Neutrophil (primary cell): ENCODE data around the gene CASKIN2.

Experiments used
- H3K27ac ChIP-seq: fragments of 200-600 bp; sonication (generic); 2 replicates; pipeline ENCODE4 v1.5.1; 2016; ENCODE audit warnings: mild to moderate bottlenecking, moderate library complexity
- H3K27me3 ChIP-seq: fragments of 200-600 bp; sonication (generic); 2 replicates; pipeline ENCODE4 v1.6.0; 2016; ENCODE audit warnings: mild to moderate bottlenecking
- H3K36me3 ChIP-seq: fragments of 200-600 bp; sonication (generic); 2 replicates; pipeline ENCODE4 v1.5.1; 2017
- H3K4me1 ChIP-seq, 2 experiments: fragments of 200-600 bp in 1 of 2; sonication (generic) in 1 of 2; 1 replicate in 1 of 2; 2 replicates in 1 of 2; pipeline versions ENCODE4 v1.5.1 to v1.6.1; 2013 to 2016; ENCODE audit warnings: low read depth in 1 of 2, low read length in 1 of 2, mild to moderate bottlenecking in 1 of 2, moderate library complexity in 1 of 2; ENCODE audit not compliant: control insufficient read depth in 1 of 2, insufficient read depth in 1 of 2
- H3K4me3 ChIP-seq, 2 experiments: fragments of 200-600 bp in 1 of 2; sonication (generic) in 1 of 2; 1 replicate in 1 of 2; 2 replicates in 1 of 2; pipeline ENCODE4 v1.5.1; 2013 to 2016; ENCODE audit warnings: low read depth in 1 of 2, low read length in 1 of 2, mild to moderate bottlenecking in 1 of 2, moderate library complexity in 1 of 2
- H3K9me3 ChIP-seq: fragments of 200-600 bp; sonication (generic); 2 replicates; pipeline ENCODE4 v1.5.1; 2016
- TF ChIP-seq, protein P1 (sequence below): fragments of 200-600 bp; sonication (generic); IDR thresholded peaks from 2 replicates; pipeline ENCODE4 v1.5.1; 2016; ENCODE audit warnings: antibody characterized with exemption

Gene CASKIN2

DNA sequence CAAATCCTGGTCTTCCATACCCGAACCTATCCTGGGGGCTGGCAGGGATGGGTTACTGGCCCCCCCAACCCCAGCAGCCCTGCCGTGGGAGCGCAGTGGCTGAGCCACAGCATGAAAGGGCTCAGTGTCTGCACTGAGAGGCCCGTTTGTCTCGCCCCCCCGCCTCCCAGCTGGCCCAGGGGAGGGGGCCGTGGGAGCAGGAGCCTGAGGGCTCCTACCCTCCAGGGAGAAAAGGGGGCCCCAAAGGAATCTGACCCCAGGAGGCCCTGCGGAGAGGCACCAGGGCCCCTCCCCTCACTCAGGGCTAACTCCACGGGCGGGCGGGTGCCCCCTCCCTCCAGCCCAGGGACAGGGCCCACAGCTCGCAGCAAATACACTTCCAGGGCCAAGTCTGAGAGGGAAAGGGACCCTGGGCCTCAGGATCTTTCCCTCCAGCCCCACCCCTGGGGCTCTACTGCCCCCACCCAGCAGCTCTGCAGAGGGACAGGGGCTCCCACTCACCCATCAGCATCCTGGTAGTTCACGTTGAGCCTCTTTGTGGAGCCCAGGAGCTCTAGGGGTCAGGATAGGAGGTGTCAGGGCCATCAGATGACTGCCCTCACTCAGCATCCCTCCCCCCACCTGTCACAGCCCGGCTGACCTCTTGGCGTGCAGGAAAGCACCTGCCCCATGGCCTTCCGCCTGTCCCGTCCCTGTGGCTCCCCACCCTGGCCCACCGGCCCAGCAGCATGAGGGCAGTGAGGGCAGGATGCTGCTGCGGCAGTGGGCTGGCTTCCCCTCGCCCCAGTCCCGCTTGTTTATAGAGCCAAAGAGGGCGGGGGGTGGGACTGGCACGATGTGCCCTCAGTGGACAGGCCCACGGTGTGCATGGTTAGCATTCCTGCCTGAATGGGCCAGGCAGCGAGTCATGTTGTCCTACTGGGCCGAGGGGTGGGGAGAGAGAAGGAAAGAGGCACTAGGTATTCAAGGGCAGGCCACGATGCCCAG lies 7.3 kb downstream of the CASKIN2 start:
- H3K36me3 ChIP-seq, result no peaks in the 10 kb centered on the region
- H3K27me3 ChIP-seq, result peaks cover 12% of the 10 kb centered on the region
- H3K9me3 ChIP-seq, result no peaks in the 10 kb centered on the region
- TF ChIP-seq, protein P1, sequence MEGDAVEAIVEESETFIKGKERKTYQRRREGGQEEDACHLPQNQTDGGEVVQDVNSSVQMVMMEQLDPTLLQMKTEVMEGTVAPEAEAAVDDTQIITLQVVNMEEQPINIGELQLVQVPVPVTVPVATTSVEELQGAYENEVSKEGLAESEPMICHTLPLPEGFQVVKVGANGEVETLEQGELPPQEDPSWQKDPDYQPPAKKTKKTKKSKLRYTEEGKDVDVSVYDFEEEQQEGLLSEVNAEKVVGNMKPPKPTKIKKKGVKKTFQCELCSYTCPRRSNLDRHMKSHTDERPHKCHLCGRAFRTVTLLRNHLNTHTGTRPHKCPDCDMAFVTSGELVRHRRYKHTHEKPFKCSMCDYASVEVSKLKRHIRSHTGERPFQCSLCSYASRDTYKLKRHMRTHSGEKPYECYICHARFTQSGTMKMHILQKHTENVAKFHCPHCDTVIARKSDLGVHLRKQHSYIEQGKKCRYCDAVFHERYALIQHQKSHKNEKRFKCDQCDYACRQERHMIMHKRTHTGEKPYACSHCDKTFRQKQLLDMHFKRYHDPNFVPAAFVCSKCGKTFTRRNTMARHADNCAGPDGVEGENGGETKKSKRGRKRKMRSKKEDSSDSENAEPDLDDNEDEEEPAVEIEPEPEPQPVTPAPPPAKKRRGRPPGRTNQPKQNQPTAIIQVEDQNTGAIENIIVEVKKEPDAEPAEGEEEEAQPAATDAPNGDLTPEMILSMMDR, result no peak
- no peaks in the 10 kb centered on the region for H3K4me1 ChIP-seq
- H3K27ac ChIP-seq, result no peak overlapping the region
- H3K4me3 ChIP-seq, result no peak overlapping the region

- TF ChIP-seq, protein P1, result no peak
- H3K27ac ChIP-seq, result no peak overlapping the region
- no peak overlapping the region for H3K4me3 ChIP-seq
- peaks cover 3% of the 10 kb centered on the region for H3K27me3 ChIP-seq
- no peaks in the 10 kb centered on the region for H3K9me3 ChIP-seq
- no peaks in the 10 kb centered on the region for H3K4me1 ChIP-seq
- no peaks in the 10 kb centered on the region for H3K36me3 ChIP-seq
Observed at GRCh38 chr17:75506888-75507287, 8.4 kb downstream of the CASKIN2 start.

- Histone ChIP-seq H3K27me3 (no peaks in the 10 kb centered on the region), H3K4me1 (no peaks in the 10 kb centered on the region), H3K27ac (no peak overlapping the region), H3K9me3 (no peaks in the 10 kb centered on the region), H3K4me3 (no peak overlapping the region), H3K36me3 (no peaks in the 10 kb centered on the region)
- TF ChIP-seq, protein P1, result no peak
Observed at GRCh38 chr17:75506134-75506533, 9.2 kb downstream of the CASKIN2 start.

DNA sequence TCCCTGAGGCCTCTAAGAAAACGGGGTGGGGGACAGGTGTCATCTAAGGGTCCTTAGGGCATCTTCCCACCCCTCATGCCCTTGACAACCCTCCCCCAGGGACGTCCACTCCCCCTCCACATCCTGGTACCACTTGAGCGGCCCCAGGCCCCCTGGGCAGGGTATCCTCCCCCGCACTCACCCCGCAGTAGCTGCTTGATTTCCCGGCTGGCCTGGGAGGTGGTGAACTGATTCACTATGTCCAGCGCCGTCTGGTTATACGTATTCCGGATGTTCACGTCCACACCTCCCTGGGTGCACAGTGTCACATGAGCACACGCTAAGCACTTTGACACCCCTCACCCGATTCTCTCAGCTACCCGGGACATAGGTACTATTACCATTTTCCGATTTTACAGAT lies 9.7 kb downstream of the CASKIN2 start:
- no peak overlapping the region for H3K4me3 ChIP-seq
- H3K4me1 ChIP-seq, result no peaks in the 10 kb centered on the region
- no peak overlapping the region for H3K27ac ChIP-seq
- H3K9me3 ChIP-seq, result no peaks in the 10 kb centered on the region
- H3K36me3 ChIP-seq, result no peaks in the 10 kb centered on the region
- no peaks in the 10 kb centered on the region for H3K27me3 ChIP-seq
- TF ChIP-seq, protein P1, result no peak

DNA sequence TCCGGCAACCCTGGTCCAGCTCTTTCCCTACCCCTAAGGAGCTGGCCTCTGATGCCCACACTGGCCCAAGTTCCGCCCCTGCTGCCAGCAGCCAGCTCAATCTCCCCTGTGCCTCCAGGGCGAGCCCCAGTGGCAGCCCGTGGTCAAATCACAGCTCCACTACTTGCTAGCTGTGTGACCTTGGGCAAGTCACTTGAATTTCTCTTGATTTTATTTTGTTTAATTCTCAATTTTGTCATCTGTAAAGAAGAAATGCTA lies 10.3 kb downstream of the CASKIN2 start:
- Histone ChIP-seq H3K4me1 (no peaks in the 10 kb centered on the region), H3K27ac (no peak overlapping the region), H3K27me3 (no peaks in the 10 kb centered on the region), H3K4me3 (no peak overlapping the region), H3K36me3 (peaks cover 1% of the 10 kb centered on the region), H3K9me3 (no peaks in the 10 kb centered on the region)
- TF ChIP-seq, protein P1, result no peak
